Measurements from ENCODE around the gene SUPT5H. TPM values are rescaled to one million over a fixed set of nuclear protein-coding genes. Genes with fewer than 3 reads are reported as not detected.

Gene SUPT5H
- total RNA-seq, 1 donor from 2014 or later = 139 TPM

DNA sequence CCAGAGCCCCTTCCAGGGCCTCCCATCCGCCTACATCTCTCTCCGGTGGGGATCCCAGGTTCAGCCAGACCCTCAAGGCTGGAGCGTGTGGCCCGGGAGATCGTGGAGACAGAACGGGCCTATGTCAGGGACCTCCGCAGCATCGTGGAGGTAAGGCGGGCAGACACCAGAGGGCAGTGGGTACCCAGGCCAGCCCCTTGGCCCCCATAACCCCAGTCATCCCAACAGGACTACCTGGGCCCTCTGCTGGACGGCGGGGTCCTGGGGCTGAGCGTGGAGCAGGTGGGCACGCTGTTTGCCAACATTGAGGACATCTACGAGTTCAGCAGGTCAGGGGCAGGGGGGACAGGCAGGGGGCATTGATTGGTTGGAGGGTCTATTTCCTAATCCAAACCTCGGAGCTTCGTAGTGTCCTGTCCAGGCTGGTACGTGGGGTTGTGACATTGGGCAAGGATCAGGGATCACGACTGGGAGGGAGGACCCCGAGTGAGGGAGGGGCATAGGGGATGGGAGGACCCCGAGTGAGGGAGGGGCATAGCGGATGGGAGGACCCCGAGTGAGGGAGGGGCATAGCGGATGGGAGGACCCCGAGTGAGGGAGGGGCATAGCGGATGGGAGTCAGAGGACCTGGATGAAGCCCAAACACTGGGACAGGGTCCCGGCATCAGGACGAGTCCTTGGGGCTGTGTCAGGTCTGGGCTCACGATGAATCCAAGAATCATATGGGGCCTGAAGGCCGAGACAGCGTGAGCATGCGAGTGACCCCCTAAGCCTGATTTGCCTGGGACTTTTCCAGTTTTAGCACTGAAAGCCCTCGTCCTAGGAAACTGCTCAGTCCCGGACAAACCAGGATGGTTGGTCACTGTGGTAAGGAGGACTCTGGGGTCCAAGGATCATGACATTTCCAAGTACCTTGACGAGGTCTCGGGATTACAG is 30.0 kb upstream of the SUPT5H start:
- H3K27me3 Mint-ChIP-seq (ENCODE audit: unreplicated experiment) = peaks cover 26% of the 10 kb centered on the region
- no peak overlapping the region for H3K27ac Mint-ChIP-seq (ENCODE audit: unreplicated experiment)
- peaks cover 33% of the 10 kb centered on the region for H3K36me3 Mint-ChIP-seq (ENCODE audit: low read depth, unreplicated experiment)
- DNase-seq (ENCODE audit: low spot score) = no peak
- peak overlapping the region; percentile 67 for H3K4me3 Mint-ChIP-seq (ENCODE audit: unreplicated experiment)
- no peaks in the 10 kb centered on the region for H3K9me3 Mint-ChIP-seq (ENCODE audit: unreplicated experiment)
- TF ChIP-seq, protein P1, sequence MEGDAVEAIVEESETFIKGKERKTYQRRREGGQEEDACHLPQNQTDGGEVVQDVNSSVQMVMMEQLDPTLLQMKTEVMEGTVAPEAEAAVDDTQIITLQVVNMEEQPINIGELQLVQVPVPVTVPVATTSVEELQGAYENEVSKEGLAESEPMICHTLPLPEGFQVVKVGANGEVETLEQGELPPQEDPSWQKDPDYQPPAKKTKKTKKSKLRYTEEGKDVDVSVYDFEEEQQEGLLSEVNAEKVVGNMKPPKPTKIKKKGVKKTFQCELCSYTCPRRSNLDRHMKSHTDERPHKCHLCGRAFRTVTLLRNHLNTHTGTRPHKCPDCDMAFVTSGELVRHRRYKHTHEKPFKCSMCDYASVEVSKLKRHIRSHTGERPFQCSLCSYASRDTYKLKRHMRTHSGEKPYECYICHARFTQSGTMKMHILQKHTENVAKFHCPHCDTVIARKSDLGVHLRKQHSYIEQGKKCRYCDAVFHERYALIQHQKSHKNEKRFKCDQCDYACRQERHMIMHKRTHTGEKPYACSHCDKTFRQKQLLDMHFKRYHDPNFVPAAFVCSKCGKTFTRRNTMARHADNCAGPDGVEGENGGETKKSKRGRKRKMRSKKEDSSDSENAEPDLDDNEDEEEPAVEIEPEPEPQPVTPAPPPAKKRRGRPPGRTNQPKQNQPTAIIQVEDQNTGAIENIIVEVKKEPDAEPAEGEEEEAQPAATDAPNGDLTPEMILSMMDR (IDR thresholded peaks at IDR 0.05; ENCODE audit: unreplicated experiment) = no peak
- H3K4me1 Mint-ChIP-seq (ENCODE audit: unreplicated experiment) = peaks cover 29% of the 10 kb centered on the region

DNA sequence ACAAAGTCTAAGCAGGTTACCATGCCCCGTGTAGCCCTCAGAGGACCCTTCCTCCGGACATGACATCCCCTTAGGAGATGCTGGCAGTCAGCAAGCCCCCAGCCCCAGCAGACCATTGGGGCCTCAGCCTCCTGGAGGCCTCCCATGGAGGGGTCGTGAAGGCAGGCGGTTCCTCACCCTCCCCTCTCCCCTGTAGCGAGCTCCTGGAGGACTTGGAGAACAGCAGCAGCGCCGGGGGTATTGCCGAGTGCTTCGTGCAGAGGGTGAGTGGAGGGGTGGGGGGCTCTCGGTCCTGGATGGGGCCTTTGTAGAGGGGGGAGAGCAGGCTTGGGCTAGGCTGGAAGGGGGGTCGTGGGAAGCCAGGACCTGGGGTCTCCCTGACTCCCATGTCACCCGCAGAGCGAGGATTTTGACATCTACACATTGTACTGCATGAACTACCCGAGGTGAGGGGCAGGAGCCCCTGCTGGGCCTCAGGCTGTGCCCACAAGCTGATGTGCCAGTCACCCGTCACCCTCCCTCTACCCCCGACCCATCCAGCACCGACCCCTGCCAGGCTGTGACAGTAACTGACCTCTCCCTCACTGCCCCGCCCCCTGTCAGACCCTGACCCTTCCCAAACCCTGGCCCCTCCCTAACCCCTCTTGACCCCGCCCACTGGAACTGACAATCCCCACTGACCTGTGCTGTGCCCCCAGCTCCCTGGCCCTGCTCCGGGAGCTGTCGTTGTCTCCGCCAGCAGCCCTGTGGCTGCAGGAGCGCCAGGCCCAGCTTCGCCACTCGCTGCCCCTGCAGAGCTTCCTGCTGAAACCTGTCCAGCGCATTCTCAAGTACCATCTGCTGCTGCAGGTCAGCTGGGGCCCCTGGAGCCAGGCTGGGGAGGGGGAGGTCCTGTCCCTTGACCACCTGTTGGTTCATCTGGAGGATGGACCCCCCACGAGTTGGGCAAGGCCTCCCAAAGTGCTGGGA is 28.9 kb upstream of the SUPT5H start:
- no peaks in the 10 kb centered on the region for H3K9me3 Mint-ChIP-seq (ENCODE audit: unreplicated experiment)
- H3K27me3 Mint-ChIP-seq (ENCODE audit: unreplicated experiment) = peaks cover 22% of the 10 kb centered on the region
- peaks cover 35% of the 10 kb centered on the region for H3K36me3 Mint-ChIP-seq (ENCODE audit: low read depth, unreplicated experiment)
- H3K4me1 Mint-ChIP-seq (ENCODE audit: unreplicated experiment) = peaks cover 18% of the 10 kb centered on the region
- DNase-seq (ENCODE audit: low spot score) = no peak
- H3K27ac Mint-ChIP-seq (ENCODE audit: unreplicated experiment) = no peak overlapping the region
- H3K4me3 Mint-ChIP-seq (ENCODE audit: unreplicated experiment) = no peak overlapping the region
- TF ChIP-seq, protein P1 (IDR thresholded peaks at IDR 0.05; ENCODE audit: unreplicated experiment) = no peak

DNA sequence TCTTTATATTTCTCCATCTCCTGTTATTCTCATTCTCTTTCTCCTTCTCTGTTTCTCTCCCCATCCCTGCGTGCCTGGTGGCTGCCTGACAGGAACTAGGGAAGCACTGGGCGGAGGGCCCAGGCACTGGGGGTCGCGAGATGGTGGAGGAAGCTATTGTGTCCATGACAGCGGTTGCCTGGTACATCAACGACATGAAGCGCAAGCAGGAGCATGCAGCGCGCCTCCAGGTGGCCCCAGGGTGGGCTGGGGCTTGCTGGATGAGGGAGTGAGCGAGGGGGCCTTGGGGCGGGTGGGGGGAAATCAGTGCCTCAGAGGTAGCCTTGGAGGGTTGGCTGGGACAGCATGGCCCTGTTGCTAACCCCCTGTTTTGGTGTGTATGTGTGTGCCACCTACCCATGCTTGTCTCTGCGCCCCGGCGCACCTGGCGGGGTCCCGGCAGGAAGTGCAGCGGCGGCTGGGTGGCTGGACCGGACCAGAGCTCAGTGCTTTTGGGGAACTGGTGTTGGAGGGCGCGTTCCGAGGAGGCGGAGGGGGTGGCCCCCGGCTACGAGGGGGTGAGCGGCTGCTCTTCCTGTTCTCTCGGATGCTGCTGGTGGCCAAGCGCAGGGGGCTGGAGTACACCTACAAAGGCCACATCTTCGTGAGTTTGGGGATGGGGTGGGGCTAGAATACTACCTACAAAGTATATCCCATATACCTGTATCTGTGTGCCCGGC is 27.8 kb upstream of the SUPT5H start:
- H3K36me3 Mint-ChIP-seq (ENCODE audit: low read depth, unreplicated experiment) = peaks cover 34% of the 10 kb centered on the region
- no peak overlapping the region for H3K27ac Mint-ChIP-seq (ENCODE audit: unreplicated experiment)
- peaks cover 13% of the 10 kb centered on the region for H3K27me3 Mint-ChIP-seq (ENCODE audit: unreplicated experiment)
- H3K4me3 Mint-ChIP-seq (ENCODE audit: unreplicated experiment) = peak overlapping the region; percentile 65
- H3K9me3 Mint-ChIP-seq (ENCODE audit: unreplicated experiment) = no peaks in the 10 kb centered on the region
- TF ChIP-seq, protein P1 (IDR thresholded peaks at IDR 0.05; ENCODE audit: unreplicated experiment) = no peak
- H3K4me1 Mint-ChIP-seq (ENCODE audit: unreplicated experiment) = peaks cover 15% of the 10 kb centered on the region
- no peak for DNase-seq (ENCODE audit: low spot score)

DNA sequence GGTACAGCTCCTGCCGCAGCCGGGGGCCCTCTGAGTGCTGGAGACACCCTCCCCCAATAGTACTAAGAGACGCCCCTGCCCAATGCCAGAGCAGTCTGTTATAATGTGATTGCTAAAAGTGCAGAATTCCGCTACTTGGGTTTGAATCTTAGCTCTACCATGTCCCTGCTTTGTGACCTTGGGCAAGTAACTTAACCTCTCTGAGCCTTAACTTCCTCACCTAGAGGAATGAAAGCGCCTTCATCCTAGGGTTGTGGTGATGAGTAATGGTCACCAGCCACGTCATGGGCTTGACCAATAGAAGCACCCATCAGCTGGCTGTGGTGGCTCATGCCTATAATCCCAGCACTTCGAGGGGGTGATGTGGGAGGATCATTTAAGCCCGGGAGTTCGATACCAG is 26.4 kb upstream of the SUPT5H start:
- no peak for DNase-seq (ENCODE audit: low spot score)
- H3K36me3 Mint-ChIP-seq (ENCODE audit: low read depth, unreplicated experiment) = peaks cover 40% of the 10 kb centered on the region
- no peaks in the 10 kb centered on the region for H3K9me3 Mint-ChIP-seq (ENCODE audit: unreplicated experiment)
- peaks cover 12% of the 10 kb centered on the region for H3K4me1 Mint-ChIP-seq (ENCODE audit: unreplicated experiment)
- H3K4me3 Mint-ChIP-seq (ENCODE audit: unreplicated experiment) = peak overlapping the region; percentile 78
- TF ChIP-seq, protein P1 (IDR thresholded peaks at IDR 0.05; ENCODE audit: unreplicated experiment) = no peak
- no peak overlapping the region for H3K27ac Mint-ChIP-seq (ENCODE audit: unreplicated experiment)
- H3K27me3 Mint-ChIP-seq (ENCODE audit: unreplicated experiment) = peaks cover 11% of the 10 kb centered on the region
